ENCODE measurements around the gene SRC. TPM values are rescaled to one million over a fixed set of nuclear protein-coding genes. Genes with fewer than 3 reads are reported as not detected.
"Not testable (repeated sequence)": the region's sequence is repeated elsewhere in the genome, so short reads cannot be mapped to it uniquely, and the experiment has no call there.

The SRC gene
- total RNA-seq, 1 donor from 2014 or later, result 7.8 TPM

GRCh38 chr20:37334450-37334849 is 11.5 kb upstream of the SRC start:
- H3K4me3 ChIP-seq (ENCODE audit: low read length in 3 of 3), result no peak overlapping the region
- no peaks in the 10 kb centered on the region for H3K9me3 ChIP-seq (ENCODE audit: control insufficient read depth in 3 of 3, low read length in 3 of 3)
- H3K27me3 ChIP-seq (ENCODE audit: control insufficient read depth in 3 of 3, insufficient read depth in 3 of 3, low read length in 3 of 3), result peaks cover 0 to 3% (median 0%) of the 10 kb centered on the region in 3 donors
- H3K36me3 ChIP-seq (ENCODE audit: control insufficient read depth in 3 of 3, insufficient read depth in 3 of 3, low read length in 3 of 3), result no peaks in the 10 kb centered on the region
- H3K27ac ChIP-seq (ENCODE audit: low read depth, low read length), result no peak overlapping the region
- peaks cover 3 to 5% (median 4%) of the 10 kb centered on the region in 3 donors for H3K4me1 ChIP-seq (ENCODE audit: control insufficient read depth in 3 of 3, insufficient read depth in 3 of 3, low read length in 3 of 3)
- H3K9ac ChIP-seq (ENCODE audit: low read depth in 1 of 3, low read length in 3 of 3), result no peak overlapping the region

- peaks cover 3 to 5% (median 4%) of the 10 kb centered on the region in 3 donors for H3K4me1 ChIP-seq (ENCODE audit: control insufficient read depth in 3 of 3, insufficient read depth in 3 of 3, low read length in 3 of 3)
- no peaks in the 10 kb centered on the region for H3K36me3 ChIP-seq (ENCODE audit: control insufficient read depth in 3 of 3, insufficient read depth in 3 of 3, low read length in 3 of 3)
- peak overlapping the region in 1 of 3 donors; percentile 8 for H3K9ac ChIP-seq (ENCODE audit: low read depth in 1 of 3, low read length in 3 of 3)
- H3K4me3 ChIP-seq (ENCODE audit: low read length in 3 of 3), result no peak overlapping the region
- no peaks in the 10 kb centered on the region for H3K9me3 ChIP-seq (ENCODE audit: control insufficient read depth in 3 of 3, low read length in 3 of 3)
- no peak overlapping the region for H3K27ac ChIP-seq (ENCODE audit: low read depth, low read length)
- peaks cover 0 to 8% (median 0%) of the 10 kb centered on the region in 3 donors for H3K27me3 ChIP-seq (ENCODE audit: control insufficient read depth in 3 of 3, insufficient read depth in 3 of 3, low read length in 3 of 3)
Observed at GRCh38 chr20:37335642-37336368, 10.1 kb upstream of the SRC start.

- H3K4me1 ChIP-seq (ENCODE audit: control insufficient read depth in 3 of 3, insufficient read depth in 3 of 3, low read length in 3 of 3), result peaks cover 3 to 5% (median 4%) of the 10 kb centered on the region in 3 donors
- no peaks in the 10 kb centered on the region for H3K9me3 ChIP-seq (ENCODE audit: control insufficient read depth in 3 of 3, low read length in 3 of 3)
- H3K27me3 ChIP-seq (ENCODE audit: control insufficient read depth in 3 of 3, insufficient read depth in 3 of 3, low read length in 3 of 3), result peaks cover 0 to 8% (median 0%) of the 10 kb centered on the region in 3 donors
- no peak overlapping the region for H3K9ac ChIP-seq (ENCODE audit: low read depth in 1 of 3, low read length in 3 of 3)
- H3K27ac ChIP-seq (ENCODE audit: low read depth, low read length), result no peak overlapping the region
- H3K4me3 ChIP-seq (ENCODE audit: low read length in 3 of 3), result no peak overlapping the region
- H3K36me3 ChIP-seq (ENCODE audit: control insufficient read depth in 3 of 3, insufficient read depth in 3 of 3, low read length in 3 of 3), result no peaks in the 10 kb centered on the region
Observed at GRCh38 chr20:37336369-37337207, 9.4 kb upstream of the SRC start.

- no peak overlapping the region for H3K4me3 ChIP-seq (ENCODE audit: low read length in 3 of 3)
- H3K9me3 ChIP-seq (ENCODE audit: control insufficient read depth in 3 of 3, low read length in 3 of 3), result no peaks in the 10 kb centered on the region
- H3K27ac ChIP-seq (ENCODE audit: low read depth, low read length), result no peak overlapping the region
- H3K4me1 ChIP-seq (ENCODE audit: control insufficient read depth in 3 of 3, insufficient read depth in 3 of 3, low read length in 3 of 3), result peaks cover 3 to 5% (median 4%) of the 10 kb centered on the region in 3 donors
- H3K9ac ChIP-seq (ENCODE audit: low read depth in 1 of 3, low read length in 3 of 3), result peak overlapping the region in 1 of 3 donors; percentile 16
- no peaks in the 10 kb centered on the region for H3K36me3 ChIP-seq (ENCODE audit: control insufficient read depth in 3 of 3, insufficient read depth in 3 of 3, low read length in 3 of 3)
- peaks cover 0 to 8% (median 0%) of the 10 kb centered on the region in 3 donors for H3K27me3 ChIP-seq (ENCODE audit: control insufficient read depth in 3 of 3, insufficient read depth in 3 of 3, low read length in 3 of 3)
Observed at GRCh38 chr20:37337208-37337991, 8.5 kb upstream of the SRC start.

- not testable (repeated sequence) for H3K36me3 ChIP-seq (ENCODE audit: control insufficient read depth in 3 of 3, insufficient read depth in 3 of 3, low read length in 3 of 3); H3K27ac ChIP-seq (ENCODE audit: low read depth, low read length); H3K9ac ChIP-seq (ENCODE audit: low read depth in 1 of 3, low read length in 3 of 3); H3K9me3 ChIP-seq (ENCODE audit: control insufficient read depth in 3 of 3, low read length in 3 of 3); H3K4me1 ChIP-seq (ENCODE audit: control insufficient read depth in 3 of 3, insufficient read depth in 3 of 3, low read length in 3 of 3); H3K4me3 ChIP-seq (ENCODE audit: low read length in 3 of 3)
- peaks cover 4 to 10% (median 5%) of the 10 kb centered on the region in 3 donors for H3K27me3 ChIP-seq (ENCODE audit: control insufficient read depth in 3 of 3, insufficient read depth in 3 of 3, low read length in 3 of 3)
Observed at GRCh38 chr20:37338380-37338779, 7.6 kb upstream of the SRC start.

- H3K27me3 ChIP-seq (ENCODE audit: control insufficient read depth in 3 of 3, insufficient read depth in 3 of 3, low read length in 3 of 3), result peaks cover 4 to 10% (median 9%) of the 10 kb centered on the region in 3 donors
- H3K4me1 ChIP-seq (ENCODE audit: control insufficient read depth in 3 of 3, insufficient read depth in 3 of 3, low read length in 3 of 3), result peaks cover 3 to 5% (median 4%) of the 10 kb centered on the region in 3 donors
- no peak overlapping the region for H3K4me3 ChIP-seq (ENCODE audit: low read length in 3 of 3)
- no peak overlapping the region for H3K27ac ChIP-seq (ENCODE audit: low read depth, low read length)
- H3K9me3 ChIP-seq (ENCODE audit: control insufficient read depth in 3 of 3, low read length in 3 of 3), result no peaks in the 10 kb centered on the region
- H3K9ac ChIP-seq (ENCODE audit: low read depth in 1 of 3, low read length in 3 of 3), result no peak overlapping the region
- H3K36me3 ChIP-seq (ENCODE audit: control insufficient read depth in 3 of 3, insufficient read depth in 3 of 3, low read length in 3 of 3), result no peaks in the 10 kb centered on the region
Observed at GRCh38 chr20:37339208-37339607, 6.7 kb upstream of the SRC start.

- H3K27me3 ChIP-seq (ENCODE audit: control insufficient read depth in 3 of 3, insufficient read depth in 3 of 3, low read length in 3 of 3), result peaks cover 7 to 10% (median 9%) of the 10 kb centered on the region in 3 donors
- not testable (repeated sequence) for H3K4me1 ChIP-seq (ENCODE audit: control insufficient read depth in 3 of 3, insufficient read depth in 3 of 3, low read length in 3 of 3); H3K27ac ChIP-seq (ENCODE audit: low read depth, low read length); H3K4me3 ChIP-seq (ENCODE audit: low read length in 3 of 3); H3K9me3 ChIP-seq (ENCODE audit: control insufficient read depth in 3 of 3, low read length in 3 of 3); H3K36me3 ChIP-seq (ENCODE audit: control insufficient read depth in 3 of 3, insufficient read depth in 3 of 3, low read length in 3 of 3); H3K9ac ChIP-seq (ENCODE audit: low read depth in 1 of 3, low read length in 3 of 3)
Observed at GRCh38 chr20:37339764-37340109, 6.2 kb upstream of the SRC start.

GRCh38 chr20:37340998-37341397 is 4.9 kb upstream of the SRC start:
- H3K9me3 ChIP-seq (ENCODE audit: control insufficient read depth in 3 of 3, low read length in 3 of 3), result no peaks in the 10 kb centered on the region
- H3K9ac ChIP-seq (ENCODE audit: low read depth in 1 of 3, low read length in 3 of 3), result no peak overlapping the region
- H3K4me1 ChIP-seq (ENCODE audit: control insufficient read depth in 3 of 3, insufficient read depth in 3 of 3, low read length in 3 of 3), result peaks cover under 1 to 6% (median 5%) of the 10 kb centered on the region in 3 donors
- H3K27me3 ChIP-seq (ENCODE audit: control insufficient read depth in 3 of 3, insufficient read depth in 3 of 3, low read length in 3 of 3), result peaks cover 9 to 17% (median 15%) of the 10 kb centered on the region in 3 donors
- no peak overlapping the region for H3K4me3 ChIP-seq (ENCODE audit: low read length in 3 of 3)
- no peaks in the 10 kb centered on the region for H3K36me3 ChIP-seq (ENCODE audit: control insufficient read depth in 3 of 3, insufficient read depth in 3 of 3, low read length in 3 of 3)
- H3K27ac ChIP-seq (ENCODE audit: low read depth, low read length), result no peak overlapping the region

GRCh38 chr20:37341632-37342031 is 4.3 kb upstream of the SRC start:
- Histone ChIP-seq H3K9ac (ENCODE audit: low read depth in 1 of 3, low read length in 3 of 3) (no peak overlapping the region), H3K36me3 (ENCODE audit: control insufficient read depth in 3 of 3, insufficient read depth in 3 of 3, low read length in 3 of 3) (no peaks in the 10 kb centered on the region), H3K4me3 (ENCODE audit: low read length in 3 of 3) (no peak overlapping the region)

More at GRCh38 chr20:37341632-37342031, 4.3 kb upstream of the SRC start:
- Histone ChIP-seq H3K4me1 (ENCODE audit: control insufficient read depth in 3 of 3, insufficient read depth in 3 of 3, low read length in 3 of 3) (peaks cover 0 to 6% (median 2%) of the 10 kb centered on the region in 3 donors), H3K27ac (ENCODE audit: low read depth, low read length) (no peak overlapping the region), H3K9me3 (ENCODE audit: control insufficient read depth in 3 of 3, low read length in 3 of 3) (no peaks in the 10 kb centered on the region), H3K27me3 (ENCODE audit: control insufficient read depth in 3 of 3, insufficient read depth in 3 of 3, low read length in 3 of 3) (peaks cover 8 to 17% (median 15%) of the 10 kb centered on the region in 3 donors)

Data from skeletal muscle tissue (tissue), 4 donors.